ENCODE data around the gene MIPEP.

DNA sequence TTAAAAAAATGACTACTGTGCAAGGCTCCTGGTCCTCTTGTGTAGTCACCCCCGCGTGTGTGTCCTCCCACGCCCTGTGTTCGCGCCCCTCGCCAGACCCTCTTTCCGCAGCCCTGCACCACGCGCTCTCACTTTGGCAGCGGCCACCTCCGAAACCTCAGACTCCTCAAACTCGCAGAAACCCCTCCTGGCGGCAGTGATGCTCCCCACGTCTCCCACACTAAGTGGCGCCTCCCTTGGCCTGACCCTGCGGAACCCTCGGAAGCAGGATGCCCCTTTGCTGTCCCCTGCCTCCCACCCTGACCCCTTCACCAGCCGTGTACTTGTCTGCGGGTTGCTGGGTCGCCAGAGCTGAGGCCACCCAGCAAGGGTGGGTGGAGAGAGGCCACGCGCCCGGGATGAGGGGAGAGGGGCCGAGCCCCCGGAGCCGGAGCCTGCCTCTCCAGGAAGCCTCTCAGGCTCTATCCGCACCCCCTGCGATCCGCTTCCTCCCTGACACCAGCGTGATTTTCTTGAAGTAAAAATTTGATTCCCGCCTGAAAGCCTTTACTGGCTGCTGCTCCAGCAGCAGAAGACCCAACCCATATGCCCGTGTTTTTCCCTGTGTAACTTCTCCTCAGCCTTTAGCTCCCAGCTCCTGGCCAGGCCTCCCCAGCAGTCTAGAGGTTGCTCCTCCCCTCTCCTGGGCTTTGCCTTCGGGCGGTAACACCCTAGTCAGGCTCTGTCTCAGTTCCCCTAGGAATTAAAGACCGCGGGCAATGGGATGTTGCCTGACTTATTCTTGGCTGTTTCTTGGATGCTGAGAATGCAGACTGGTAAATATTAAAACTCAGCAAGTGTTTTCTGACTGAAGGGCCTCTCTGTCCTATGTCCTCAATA, 55.2 kb downstream of the MIPEP start:
- TF ChIP-seq SREBF2 (IDR thresholded peaks at IDR 0.05) (no peak), RAD21 (conservative IDR thresholded peaks at IDR 0.05 in 1 of 2, IDR thresholded peaks at IDR 0.05 in 1 of 2) (no peak), POLR2A (IDR thresholded peaks at IDR 0.05; ENCODE audit: low read length) (no peak), PHF8 (IDR thresholded peaks at IDR 0.05; ENCODE audit: borderline replicate concordance, low read depth) (no peak), BHLHE40 (IDR thresholded peaks at IDR 0.05; ENCODE audit: low read depth, low read length) (no peak), CHD2 (IDR thresholded peaks at IDR 0.05; ENCODE audit: low read length, partially characterized antibody) (no peak), CBX2 (IDR thresholded peaks at IDR 0.05; ENCODE audit: borderline replicate concordance, low read depth) (no peak), MYC (IDR thresholded peaks at IDR 0.05; ENCODE audit: borderline replicate concordance, low read length) (no peak), EP300 (IDR thresholded peaks at IDR 0.05) (no peak)
- TF ChIP-seq, protein P1, sequence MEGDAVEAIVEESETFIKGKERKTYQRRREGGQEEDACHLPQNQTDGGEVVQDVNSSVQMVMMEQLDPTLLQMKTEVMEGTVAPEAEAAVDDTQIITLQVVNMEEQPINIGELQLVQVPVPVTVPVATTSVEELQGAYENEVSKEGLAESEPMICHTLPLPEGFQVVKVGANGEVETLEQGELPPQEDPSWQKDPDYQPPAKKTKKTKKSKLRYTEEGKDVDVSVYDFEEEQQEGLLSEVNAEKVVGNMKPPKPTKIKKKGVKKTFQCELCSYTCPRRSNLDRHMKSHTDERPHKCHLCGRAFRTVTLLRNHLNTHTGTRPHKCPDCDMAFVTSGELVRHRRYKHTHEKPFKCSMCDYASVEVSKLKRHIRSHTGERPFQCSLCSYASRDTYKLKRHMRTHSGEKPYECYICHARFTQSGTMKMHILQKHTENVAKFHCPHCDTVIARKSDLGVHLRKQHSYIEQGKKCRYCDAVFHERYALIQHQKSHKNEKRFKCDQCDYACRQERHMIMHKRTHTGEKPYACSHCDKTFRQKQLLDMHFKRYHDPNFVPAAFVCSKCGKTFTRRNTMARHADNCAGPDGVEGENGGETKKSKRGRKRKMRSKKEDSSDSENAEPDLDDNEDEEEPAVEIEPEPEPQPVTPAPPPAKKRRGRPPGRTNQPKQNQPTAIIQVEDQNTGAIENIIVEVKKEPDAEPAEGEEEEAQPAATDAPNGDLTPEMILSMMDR (IDR thresholded peaks at IDR 0.05), result no peak
- TF ChIP-seq, protein P2, sequence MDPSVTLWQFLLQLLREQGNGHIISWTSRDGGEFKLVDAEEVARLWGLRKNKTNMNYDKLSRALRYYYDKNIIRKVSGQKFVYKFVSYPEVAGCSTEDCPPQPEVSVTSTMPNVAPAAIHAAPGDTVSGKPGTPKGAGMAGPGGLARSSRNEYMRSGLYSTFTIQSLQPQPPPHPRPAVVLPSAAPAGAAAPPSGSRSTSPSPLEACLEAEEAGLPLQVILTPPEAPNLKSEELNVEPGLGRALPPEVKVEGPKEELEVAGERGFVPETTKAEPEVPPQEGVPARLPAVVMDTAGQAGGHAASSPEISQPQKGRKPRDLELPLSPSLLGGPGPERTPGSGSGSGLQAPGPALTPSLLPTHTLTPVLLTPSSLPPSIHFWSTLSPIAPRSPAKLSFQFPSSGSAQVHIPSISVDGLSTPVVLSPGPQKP (IDR thresholded peaks at IDR 0.05; ENCODE audit: low read depth, low read length), result no peak
